Measurements from ENCODE around the gene PIP4K2A. TPM values are rescaled to one million over a fixed set of nuclear protein-coding genes. Genes with fewer than 3 reads are reported as not detected.
"Not testable (repeated sequence)": the region's sequence is repeated elsewhere in the genome, so short reads cannot be mapped to it uniquely, and the experiment has no call there.

The PIP4K2A gene
- total and polyA plus RNA-seq, 10 donors = 30.1 to 168 (median 101) TPM

GRCh38 chr10:22527520-22527919 is 186.9 kb downstream of the PIP4K2A start:
- H3K4me3 ChIP-seq = no peak overlapping the region
- H3K9me3 ChIP-seq = peaks cover 0 to 87% (median 67%) of the 10 kb centered on the region in 8 donors
- no peak overlapping the region for H3K27ac ChIP-seq
- intact Hi-C loops (cut with DNase I; ENCODE audit: low total_unique reads) = no loop called here
- 85 to 93% (median 89%) methylated on average over 2 of the region's 2 CpGs for WGBS, 5 donors
- no peak for TF ChIP-seq CTCF (IDR thresholded peaks at IDR 0.05 in 8 of 11, conservative IDR thresholded peaks at IDR 0.05 in 3 of 11)
- DNase-seq = no peak
- no peaks in the 10 kb centered on the region for H3K36me3 ChIP-seq
- no peaks in the 10 kb centered on the region for H3K4me1 ChIP-seq
- no peaks in the 10 kb centered on the region for H3K27me3 ChIP-seq (replicated peaks in 1 of 7)

- H3K27ac ChIP-seq; H3K4me1 ChIP-seq; intact Hi-C loops (cut with DNase I; ENCODE audit: low total_unique reads); H3K4me3 ChIP-seq; H3K36me3 ChIP-seq; H3K27me3 ChIP-seq (replicated peaks in 1 of 7); DNase-seq: not testable (repeated sequence)
- peaks cover 0 to 88% (median 73%) of the 10 kb centered on the region in 8 donors for H3K9me3 ChIP-seq
These were observed 190.0 kb downstream of the PIP4K2A start for GRCh38 chr10:22524333-22524732.

GRCh38 chr10:22520645-22521044 is 193.7 kb downstream of the PIP4K2A start:
- intact Hi-C loops (cut with DNase I; ENCODE audit: low total_unique reads); H3K4me1 ChIP-seq; H3K27me3 ChIP-seq (replicated peaks in 1 of 7); H3K4me3 ChIP-seq; H3K27ac ChIP-seq; H3K36me3 ChIP-seq; DNase-seq: not testable (repeated sequence)
- H3K9me3 ChIP-seq = peaks cover 0 to 54% (median 45%) of the 10 kb centered on the region in 8 donors

- intact Hi-C loops (cut with DNase I; ENCODE audit: low total_unique reads) = no loop called here
- Histone ChIP-seq H3K27me3 (replicated peaks in 1 of 7) (peaks cover 0 to 13% (median 0%) of the 10 kb centered on the region in 7 donors), H3K9me3 (peaks cover 0 to 30% (median 23%) of the 10 kb centered on the region in 8 donors), H3K36me3 (no peaks in the 10 kb centered on the region), H3K27ac (no peak overlapping the region), H3K4me3 (no peak overlapping the region), H3K4me1 (no peaks in the 10 kb centered on the region)
- no peak for DNase-seq
- TF ChIP-seq POLR2AphosphoS5 (IDR thresholded peaks at IDR 0.05) (no peak), POLR2A (IDR thresholded peaks at IDR 0.05) (no peak), CTCF (IDR thresholded peaks at IDR 0.05 in 8 of 11, conservative IDR thresholded peaks at IDR 0.05 in 3 of 11) (no peak)
- WGBS, 5 donors = 81 to 91% (median 87%) methylated on average over 3 of the region's 3 CpGs
These were observed 196.1 kb downstream of the PIP4K2A start for GRCh38 chr10:22518167-22518724.

GRCh38 chr10:22515009-22515408 is 199.4 kb downstream of the PIP4K2A start:
- 78 to 87% (median 84%) methylated on average over 3 of the region's 3 CpGs for WGBS, 5 donors
- intact Hi-C loops (cut with DNase I; ENCODE audit: low total_unique reads) = no loop called here
- no peaks in the 10 kb centered on the region for H3K36me3 ChIP-seq

GRCh38 chr10:22514414-22514758 is 200.0 kb downstream of the PIP4K2A start:
- H3K4me1 ChIP-seq; intact Hi-C loops (cut with DNase I; ENCODE audit: low total_unique reads); H3K36me3 ChIP-seq; H3K27ac ChIP-seq; H3K4me3 ChIP-seq; DNase-seq: not testable (repeated sequence)
- Histone ChIP-seq H3K27me3 (replicated peaks in 1 of 7) (peaks cover 0 to 14% (median 0%) of the 10 kb centered on the region in 7 donors), H3K9me3 (peaks cover 0 to 21% (median 11%) of the 10 kb centered on the region in 8 donors)
- WGBS, 5 donors = 81 to 97% (median 88%) methylated on average over 3 of the region's 3 CpGs

More at GRCh38 chr10:22515009-22515408, 199.4 kb downstream of the PIP4K2A start:
- Histone ChIP-seq H3K27ac (no peak overlapping the region), H3K4me3 (no peak overlapping the region), H3K4me1 (no peaks in the 10 kb centered on the region), H3K27me3 (replicated peaks in 1 of 7) (peaks cover 0 to 14% (median 0%) of the 10 kb centered on the region in 7 donors), H3K9me3 (peaks cover 0 to 19% (median 9%) of the 10 kb centered on the region in 8 donors)
- no peak for DNase-seq
- no peak for TF ChIP-seq POLR2A (IDR thresholded peaks at IDR 0.05)
- TF ChIP-seq CTCF (IDR thresholded peaks at IDR 0.05 in 8 of 11, conservative IDR thresholded peaks at IDR 0.05 in 3 of 11) = no peak
- TF ChIP-seq POLR2AphosphoS5 (IDR thresholded peaks at IDR 0.05) = no peak

- intact Hi-C loops (cut with DNase I; ENCODE audit: low total_unique reads); H3K4me3 ChIP-seq; H3K4me1 ChIP-seq; H3K27ac ChIP-seq; H3K36me3 ChIP-seq; DNase-seq: not testable (repeated sequence)
- H3K27me3 ChIP-seq (replicated peaks in 1 of 7) = peaks cover 0 to 14% (median 0%) of the 10 kb centered on the region in 7 donors
- peaks cover 0 to 28% (median 18%) of the 10 kb centered on the region in 8 donors for H3K9me3 ChIP-seq
- 70 to 81% (median 73%) methylated on average over 11 to 19 of the region's 19 CpGs for WGBS, 5 donors
These were observed 200.6 kb downstream of the PIP4K2A start for GRCh38 chr10:22513483-22514413.

Data from spleen (tissue), 11 donors.